GM19372 (cell line): ENCODE data around the gene LRCH1.

Source experiments
- ATAC-seq: cut with Tn5 transposase; IDR thresholded peaks from one replicate; pipeline ENCODE4 v1.9.1; 2021; ENCODE audit warnings: mild to moderate bottlenecking, low read depth, moderate library complexity; ENCODE audit not compliant: unreplicated experiment

The LRCH1 gene

GRCh38 chr13:46775385-46776107 lies 222.6 kb downstream of the LRCH1 start:
- ATAC-seq = no peak

- ATAC-seq = no peak
These were observed 225.1 kb downstream of the LRCH1 start for GRCh38 chr13:46778095-46778494.

GRCh38 chr13:46778890-46779289 lies 225.9 kb downstream of the LRCH1 start:
- no peak for ATAC-seq

- ATAC-seq = no peak
These were observed 229.1 kb downstream of the LRCH1 start for GRCh38 chr13:46782066-46782465.

- ATAC-seq = no peak
These were observed 229.7 kb downstream of the LRCH1 start for GRCh38 chr13:46782691-46783090.

GRCh38 chr13:46783504-46783903 lies 230.5 kb downstream of the LRCH1 start:
- no peak for ATAC-seq

GRCh38 chr13:46795321-46795720 lies 242.4 kb downstream of the LRCH1 start:
- ATAC-seq = no peak

- no peak for ATAC-seq
These were observed 243.2 kb downstream of the LRCH1 start for GRCh38 chr13:46796129-46796514.

- peak; percentile 85 for ATAC-seq
These were observed 243.8 kb downstream of the LRCH1 start, which contains the start of gene ESD for GRCh38 chr13:46796515-46797474. TSS of gene ESD (minus strand) at chr13:46797161. CDS start at chr13:46791413, 5,748 bp downstream.

- ATAC-seq = no peak
These were observed 244.7 kb downstream of the LRCH1 start for GRCh38 chr13:46797501-46798237.

- no peak for ATAC-seq
These were observed 246.2 kb downstream of the LRCH1 start for GRCh38 chr13:46799139-46799538.

- no peak for ATAC-seq
These were observed 248.9 kb downstream of the LRCH1 start for GRCh38 chr13:46801858-46802257.
